GM12878 (cell line): Measurements from ENCODE around the gene L1CAM. TPM values are rescaled to one million over a fixed set of nuclear protein-coding genes. Genes with fewer than 3 reads are reported as not detected.

ENCODE experiments used
- BCL3 ChIP-seq: IDR thresholded peaks from 2 replicates; pipeline ENCODE4 v1.6.1; 2011; ENCODE audit warnings: borderline replicate concordance, low read depth, mild to moderate bottlenecking, moderate library complexity, low read length; ENCODE audit not compliant: insufficient read depth, poor library complexity, severe bottlenecking
- CHD2 ChIP-seq: IDR thresholded peaks from 2 replicates; pipeline ENCODE4 v1.6.1; 2011; ENCODE audit warnings: low read depth, low read length, improper control_type of control experiment, borderline replicate concordance
- CREB1 ChIP-seq: IDR thresholded peaks from 2 replicates; pipeline ENCODE4 v1.6.1; 2012; ENCODE audit warnings: low read depth, mild to moderate bottlenecking, inconsistent platforms
- GATAD2B ChIP-seq: fragments of 450-650 bp; conservative IDR thresholded peaks from 2 replicates; pipeline ENCODE4 v1.6.1; 2017; ENCODE audit warnings: low read depth, mild to moderate bottlenecking, moderate library complexity
- MAX ChIP-seq: IDR thresholded peaks from 2 replicates; pipeline ENCODE4 v1.6.1; 2012; ENCODE audit warnings: low read depth, low read length, improper control_type of control experiment
- MEF2B ChIP-seq: fragments of 450-650 bp; IDR thresholded peaks from 2 replicates; pipeline ENCODE4 v1.6.1; 2018; ENCODE audit warnings: mild to moderate bottlenecking, moderate library complexity; ENCODE audit not compliant: partially characterized antibody, poor library complexity, severe bottlenecking
- NBN ChIP-seq: fragments of 450-650 bp; IDR thresholded peaks from 2 replicates; pipeline ENCODE4 v1.6.1; 2016
- PML ChIP-seq: IDR thresholded peaks from 2 replicates; pipeline ENCODE4 v1.6.1; 2012; ENCODE audit warnings: low read length, inconsistent platforms
- POLR2AphosphoS2 ChIP-seq: IDR thresholded peaks from 2 replicates; pipeline ENCODE4 v1.6.1; 2011; ENCODE audit warnings: low read depth, mild to moderate bottlenecking, low read length, improper control_type of control experiment, moderate library complexity
- POLR2AphosphoS5 ChIP-seq: IDR thresholded peaks from 2 replicates; pipeline ENCODE4 v1.6.1; 2011; ENCODE audit warnings: mild to moderate bottlenecking, low read length, inconsistent platforms
- RB1 ChIP-seq: fragments of 450-650 bp; formaldehyde crosslinking; IDR thresholded peaks from 2 replicates; pipeline ENCODE4 v1.6.1; 2017; ENCODE audit warnings: mild to moderate bottlenecking, borderline replicate concordance
- SP1 ChIP-seq: IDR thresholded peaks from one replicate; pipeline ENCODE4 v1.6.1; 2011; ENCODE audit warnings: low read depth, low read length
- STAT1 ChIP-seq: fragments of 450-650 bp; conservative IDR thresholded peaks from 2 replicates; pipeline ENCODE4 v1.6.1; 2014; ENCODE audit warnings: antibody characterized with exemption, mild to moderate bottlenecking
- WRNIP1 ChIP-seq: IDR thresholded peaks from 2 replicates; pipeline ENCODE4 v1.6.1; 2011; ENCODE audit warnings: low read depth, low read length, improper control_type of control experiment, borderline replicate concordance
- YY1 ChIP-seq: IDR thresholded peaks from 2 replicates; pipeline ENCODE4 v1.6.1; 2011; ENCODE audit warnings: low read depth, mild to moderate bottlenecking, low read length
- polyA plus RNA-seq, 11 experiments: library from polyadenylated mRNA; depleted of rRNA in 4 of 11; unstranded in 6 of 11; stranded (reverse) in 5 of 11; fragments of >200 nt; fragmentation: Nextera tagmentation in 4 of 11; fragmentation: Illumina TruSeq in 1 of 11; extraction: Ambion mirVana in 4 of 11; extraction: Trizol in 1 of 11; gene quantifications; 1 replicate in 1 of 11; 2 replicates in 10 of 11; pipeline versions ENCODE4 v1.2.1 to v1.2.3, GENCODE V29; 2011 to 2016; ENCODE audit warnings: inconsistent platforms in 2 of 11, missing spikeins in 2 of 11, low read depth in 1 of 11
- total RNA-seq, 4 experiments: library from RNA; depleted of rRNA in 3 of 4; stranded (reverse); fragments of >200 nt in 3 of 4; fragmentation: Illumina TruSeq in 1 of 4; extraction: Trizol in 1 of 4; gene quantifications; 2 replicates each; pipeline versions ENCODE4 v1.2.1 to v1.2.3, GENCODE V29; 2013 to 2021
- TF ChIP-seq, protein P1 (sequence below): IDR thresholded peaks from 2 replicates; pipeline ENCODE4 v1.6.1; 2011; ENCODE audit warnings: low read depth, low read length, improper control_type of control experiment, borderline replicate concordance
- TF ChIP-seq, protein P2 (sequence below): fragments of 450-650 bp; formaldehyde crosslinking; IDR thresholded peaks from 2 replicates; pipeline ENCODE4 v1.4.0; 2020; ENCODE audit warnings: mild to moderate bottlenecking, moderate library complexity
- TF ChIP-seq, protein P3 (sequence below): fragments of 450-650 bp; IDR thresholded peaks from 2 replicates; pipeline ENCODE4 v1.6.1; 2017; ENCODE audit warnings: mild to moderate bottlenecking, moderate library complexity

The L1CAM gene
- total and polyA plus RNA-seq, 10 of the 15 experiments (the other 5 are each of a cell fraction or from before 2014, with no cell fraction given) = 0.01 to 0.64 (median 0.09) TPM; not detected in 5

- TF ChIP-seq MAX (0 out of 2 replicates have a peak, but pooled peaks have one; percentile 33), CHD2 (peak; percentile 53), NBN (no peak), STAT1 (no peak), CREB1 (peak; percentile 34; the same call in 1 of the 2 replicates), YY1 (0 out of 2 replicates have a peak, but pooled peaks have one; percentile 24), GATAD2B (0 out of 2 replicates have a peak, but pooled peaks have one; percentile 65), POLR2AphosphoS5 (peak; percentile 52; the same call in 1 of the 2 replicates), RB1 (peak; percentile 26; the same call in 1 of the 2 replicates), WRNIP1 (no peak), POLR2AphosphoS2 (peak; percentile 29; the same call in 1 of the 2 replicates), PML (0 out of 2 replicates have a peak, but pooled peaks have one; percentile 46), BCL3 (peak; percentile 25), MEF2B (no peak), SP1 (peak; percentile 78)
- TF ChIP-seq, protein P1, sequence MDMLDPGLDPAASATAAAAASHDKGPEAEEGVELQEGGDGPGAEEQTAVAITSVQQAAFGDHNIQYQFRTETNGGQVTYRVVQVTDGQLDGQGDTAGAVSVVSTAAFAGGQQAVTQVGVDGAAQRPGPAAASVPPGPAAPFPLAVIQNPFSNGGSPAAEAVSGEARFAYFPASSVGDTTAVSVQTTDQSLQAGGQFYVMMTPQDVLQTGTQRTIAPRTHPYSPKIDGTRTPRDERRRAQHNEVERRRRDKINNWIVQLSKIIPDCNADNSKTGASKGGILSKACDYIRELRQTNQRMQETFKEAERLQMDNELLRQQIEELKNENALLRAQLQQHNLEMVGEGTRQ = peak; percentile 62
- TF ChIP-seq, protein P2, sequence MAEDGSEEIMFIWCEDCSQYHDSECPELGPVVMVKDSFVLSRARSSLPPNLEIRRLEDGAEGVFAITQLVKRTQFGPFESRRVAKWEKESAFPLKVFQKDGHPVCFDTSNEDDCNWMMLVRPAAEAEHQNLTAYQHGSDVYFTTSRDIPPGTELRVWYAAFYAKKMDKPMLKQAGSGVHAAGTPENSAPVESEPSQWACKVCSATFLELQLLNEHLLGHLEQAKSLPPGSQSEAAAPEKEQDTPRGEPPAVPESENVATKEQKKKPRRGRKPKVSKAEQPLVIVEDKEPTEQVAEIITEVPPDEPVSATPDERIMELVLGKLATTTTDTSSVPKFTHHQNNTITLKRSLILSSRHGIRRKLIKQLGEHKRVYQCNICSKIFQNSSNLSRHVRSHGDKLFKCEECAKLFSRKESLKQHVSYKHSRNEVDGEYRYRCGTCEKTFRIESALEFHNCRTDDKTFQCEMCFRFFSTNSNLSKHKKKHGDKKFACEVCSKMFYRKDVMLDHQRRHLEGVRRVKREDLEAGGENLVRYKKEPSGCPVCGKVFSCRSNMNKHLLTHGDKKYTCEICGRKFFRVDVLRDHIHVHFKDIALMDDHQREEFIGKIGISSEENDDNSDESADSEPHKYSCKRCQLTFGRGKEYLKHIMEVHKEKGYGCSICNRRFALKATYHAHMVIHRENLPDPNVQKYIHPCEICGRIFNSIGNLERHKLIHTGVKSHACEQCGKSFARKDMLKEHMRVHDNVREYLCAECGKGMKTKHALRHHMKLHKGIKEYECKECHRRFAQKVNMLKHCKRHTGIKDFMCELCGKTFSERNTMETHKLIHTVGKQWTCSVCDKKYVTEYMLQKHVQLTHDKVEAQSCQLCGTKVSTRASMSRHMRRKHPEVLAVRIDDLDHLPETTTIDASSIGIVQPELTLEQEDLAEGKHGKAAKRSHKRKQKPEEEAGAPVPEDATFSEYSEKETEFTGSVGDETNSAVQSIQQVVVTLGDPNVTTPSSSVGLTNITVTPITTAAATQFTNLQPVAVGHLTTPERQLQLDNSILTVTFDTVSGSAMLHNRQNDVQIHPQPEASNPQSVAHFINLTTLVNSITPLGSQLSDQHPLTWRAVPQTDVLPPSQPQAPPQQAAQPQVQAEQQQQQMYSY (CRISPR knock-in tag) = no peak
- TF ChIP-seq, protein P3, sequence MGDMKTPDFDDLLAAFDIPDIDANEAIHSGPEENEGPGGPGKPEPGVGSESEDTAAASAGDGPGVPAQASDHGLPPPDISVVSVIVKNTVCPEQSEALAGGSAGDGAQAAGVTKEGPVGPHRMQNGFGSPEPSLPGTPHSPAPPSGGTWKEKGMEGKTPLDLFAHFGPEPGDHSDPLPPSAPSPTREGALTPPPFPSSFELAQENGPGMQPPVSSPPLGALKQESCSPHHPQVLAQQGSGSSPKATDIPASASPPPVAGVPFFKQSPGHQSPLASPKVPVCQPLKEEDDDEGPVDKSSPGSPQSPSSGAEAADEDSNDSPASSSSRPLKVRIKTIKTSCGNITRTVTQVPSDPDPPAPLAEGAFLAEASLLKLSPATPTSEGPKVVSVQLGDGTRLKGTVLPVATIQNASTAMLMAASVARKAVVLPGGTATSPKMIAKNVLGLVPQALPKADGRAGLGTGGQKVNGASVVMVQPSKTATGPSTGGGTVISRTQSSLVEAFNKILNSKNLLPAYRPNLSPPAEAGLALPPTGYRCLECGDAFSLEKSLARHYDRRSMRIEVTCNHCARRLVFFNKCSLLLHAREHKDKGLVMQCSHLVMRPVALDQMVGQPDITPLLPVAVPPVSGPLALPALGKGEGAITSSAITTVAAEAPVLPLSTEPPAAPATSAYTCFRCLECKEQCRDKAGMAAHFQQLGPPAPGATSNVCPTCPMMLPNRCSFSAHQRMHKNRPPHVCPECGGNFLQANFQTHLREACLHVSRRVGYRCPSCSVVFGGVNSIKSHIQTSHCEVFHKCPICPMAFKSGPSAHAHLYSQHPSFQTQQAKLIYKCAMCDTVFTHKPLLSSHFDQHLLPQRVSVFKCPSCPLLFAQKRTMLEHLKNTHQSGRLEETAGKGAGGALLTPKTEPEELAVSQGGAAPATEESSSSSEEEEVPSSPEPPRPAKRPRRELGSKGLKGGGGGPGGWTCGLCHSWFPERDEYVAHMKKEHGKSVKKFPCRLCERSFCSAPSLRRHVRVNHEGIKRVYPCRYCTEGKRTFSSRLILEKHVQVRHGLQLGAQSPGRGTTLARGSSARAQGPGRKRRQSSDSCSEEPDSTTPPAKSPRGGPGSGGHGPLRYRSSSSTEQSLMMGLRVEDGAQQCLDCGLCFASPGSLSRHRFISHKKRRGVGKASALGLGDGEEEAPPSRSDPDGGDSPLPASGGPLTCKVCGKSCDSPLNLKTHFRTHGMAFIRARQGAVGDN = peak; percentile 37; the same call in 1 of the 2 replicates
These were observed 42.2 kb upstream of the L1CAM start (continued) for GRCh38 chrX:153927922-153928760.
